ENCODE measurements around the gene ARF6.
"Not testable (repeated sequence)": the region's sequence is repeated elsewhere in the genome, so short reads cannot be mapped to it uniquely, and the experiment has no call there.

Gene ARF6

DNA sequence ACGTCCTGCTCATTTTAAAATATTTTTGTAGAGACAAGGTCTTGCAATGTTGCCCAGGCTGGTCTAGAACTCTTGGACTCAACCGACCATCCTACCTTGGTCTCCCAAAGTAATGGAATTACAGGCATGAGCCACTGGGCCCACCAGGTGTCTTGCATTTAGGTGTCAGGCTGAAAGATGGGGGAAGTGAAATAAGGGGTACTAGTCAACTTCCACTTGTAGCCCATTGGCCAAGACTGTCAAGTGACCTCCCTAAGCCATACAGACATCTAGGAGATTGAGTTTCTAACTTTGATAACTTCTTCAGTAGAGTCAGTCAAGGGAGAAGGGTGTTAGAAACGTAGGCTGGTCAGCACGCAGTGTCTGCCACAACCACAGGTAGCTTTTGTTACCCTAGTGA, 32.0 kb downstream of the ARF6 start:
- H3K9me3 ChIP-seq (ENCODE audit: low read depth, low read length): no peaks in the 10 kb centered on the region

DNA sequence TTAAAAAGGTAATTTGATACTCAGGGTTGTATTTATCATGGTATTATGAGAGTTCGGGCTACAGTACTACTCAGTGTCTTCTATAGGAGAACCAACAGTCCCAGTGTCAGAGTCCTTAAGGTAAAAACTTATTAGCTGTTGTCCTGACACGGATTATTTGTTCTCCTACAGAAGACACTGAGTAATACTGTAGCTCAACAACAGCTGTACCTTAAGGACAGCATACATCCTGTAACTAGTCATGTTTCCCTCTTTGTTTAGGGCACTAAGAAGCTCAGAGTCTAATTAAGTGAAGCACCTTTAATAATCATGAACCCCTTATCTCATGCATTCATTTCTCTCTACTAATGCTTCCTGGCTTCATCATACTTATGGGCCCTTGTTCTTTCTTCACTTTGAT, 33.9 kb downstream of the ARF6 start:
- TF ChIP-seq FOXP2 (optimal IDR thresholded peaks at IDR 0.05; ENCODE audit: control extremely low read depth, extremely low read length, insufficient read depth): no peak
- no peak for TF ChIP-seq EZH2 (IDR thresholded peaks at IDR 0.05)
- no peak for TF ChIP-seq POLR2AphosphoS5 (IDR thresholded peaks at IDR 0.05; ENCODE audit: borderline replicate concordance, low read depth, low read length)
- H3K36me3 ChIP-seq (ENCODE audit: insufficient read depth, low read length): no peaks in the 10 kb centered on the region
- H3K4me3 ChIP-seq: no peak overlapping the region
- no peak overlapping the region for H3K27ac ChIP-seq
- no peak for DNase-seq (ENCODE audit: low read depth, low spot score)
- H3K9ac ChIP-seq (ENCODE audit: insufficient read length): no peak overlapping the region
- no peaks in the 10 kb centered on the region for H3K9me3 ChIP-seq (ENCODE audit: low read depth, low read length)

More for the DNA sequence above, 32.0 kb downstream of the ARF6 start:
- TF ChIP-seq POLR2AphosphoS5 (IDR thresholded peaks at IDR 0.05; ENCODE audit: borderline replicate concordance, low read depth, low read length): no peak
- no peak for TF ChIP-seq EZH2 (IDR thresholded peaks at IDR 0.05)
- no peak for TF ChIP-seq FOXP2 (optimal IDR thresholded peaks at IDR 0.05; ENCODE audit: control extremely low read depth, extremely low read length, insufficient read depth)
- no peaks in the 10 kb centered on the region for H3K36me3 ChIP-seq (ENCODE audit: insufficient read depth, low read length)
- no peak overlapping the region for H3K9ac ChIP-seq (ENCODE audit: insufficient read length)
- no peak overlapping the region for H3K4me3 ChIP-seq
- DNase-seq (ENCODE audit: low read depth, low spot score): no peak
- no peak overlapping the region for H3K27ac ChIP-seq

DNA sequence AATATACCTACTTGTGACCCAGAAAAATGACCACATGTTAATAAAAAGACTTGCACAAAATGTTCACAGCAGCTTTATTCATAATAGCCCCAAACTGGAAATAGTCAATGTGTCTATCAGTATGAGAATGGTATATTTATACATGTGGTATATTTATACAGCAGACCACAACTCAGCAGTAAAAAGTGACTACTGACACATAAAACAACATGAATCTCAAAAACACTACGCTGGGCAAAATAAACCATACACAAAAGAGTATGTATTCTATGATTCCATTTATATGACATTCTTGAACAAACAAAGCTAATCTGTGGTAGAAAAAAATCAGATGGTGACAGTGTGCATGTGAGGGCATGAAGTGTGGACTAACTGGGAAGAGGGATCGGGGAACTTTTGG, 35.1 kb downstream of the ARF6 start:
- Histone ChIP-seq H3K9ac (ENCODE audit: insufficient read length) (no peak overlapping the region), H3K4me3 (no peak overlapping the region), H3K27ac (no peak overlapping the region), H3K36me3 (ENCODE audit: insufficient read depth, low read length) (no peaks in the 10 kb centered on the region), H3K9me3 (ENCODE audit: low read depth, low read length) (no peaks in the 10 kb centered on the region)
- DNase-seq (ENCODE audit: low read depth, low spot score): no peak
- no peak for TF ChIP-seq FOXP2 (optimal IDR thresholded peaks at IDR 0.05; ENCODE audit: control extremely low read depth, extremely low read length, insufficient read depth)
- TF ChIP-seq EZH2 (IDR thresholded peaks at IDR 0.05): no peak
- TF ChIP-seq POLR2AphosphoS5 (IDR thresholded peaks at IDR 0.05; ENCODE audit: borderline replicate concordance, low read depth, low read length): no peak

DNA sequence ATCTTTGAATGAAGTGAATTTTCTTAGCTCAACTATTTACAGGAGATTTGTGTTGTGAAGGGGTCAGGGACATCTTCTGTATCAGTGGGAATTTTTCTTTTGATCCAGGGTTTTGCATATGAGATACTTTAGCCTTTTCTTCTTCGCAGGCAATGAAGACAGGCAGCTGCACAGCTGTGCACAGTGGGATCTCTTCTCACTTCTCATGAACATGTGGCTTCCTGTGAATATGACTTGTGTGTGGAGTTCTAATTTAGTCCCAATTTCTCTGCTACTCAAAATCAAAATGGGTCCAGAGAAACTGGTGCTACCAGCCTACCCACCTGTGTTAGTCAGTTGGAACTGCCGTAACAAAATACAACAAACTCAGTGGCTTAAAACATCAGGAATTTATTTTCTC, 37.8 kb downstream of the ARF6 start:
- no peaks in the 10 kb centered on the region for H3K36me3 ChIP-seq (ENCODE audit: insufficient read depth, low read length)
- TF ChIP-seq POLR2AphosphoS5 (IDR thresholded peaks at IDR 0.05; ENCODE audit: borderline replicate concordance, low read depth, low read length) (no peak), EZH2 (IDR thresholded peaks at IDR 0.05) (no peak), FOXP2 (optimal IDR thresholded peaks at IDR 0.05; ENCODE audit: control extremely low read depth, extremely low read length, insufficient read depth) (no peak)
- no peak for DNase-seq (ENCODE audit: low read depth, low spot score)
- H3K27ac ChIP-seq: no peak overlapping the region
- H3K9me3 ChIP-seq (ENCODE audit: low read depth, low read length): no peaks in the 10 kb centered on the region
- no peak overlapping the region for H3K4me3 ChIP-seq
- no peak overlapping the region for H3K9ac ChIP-seq (ENCODE audit: insufficient read length)

DNA sequence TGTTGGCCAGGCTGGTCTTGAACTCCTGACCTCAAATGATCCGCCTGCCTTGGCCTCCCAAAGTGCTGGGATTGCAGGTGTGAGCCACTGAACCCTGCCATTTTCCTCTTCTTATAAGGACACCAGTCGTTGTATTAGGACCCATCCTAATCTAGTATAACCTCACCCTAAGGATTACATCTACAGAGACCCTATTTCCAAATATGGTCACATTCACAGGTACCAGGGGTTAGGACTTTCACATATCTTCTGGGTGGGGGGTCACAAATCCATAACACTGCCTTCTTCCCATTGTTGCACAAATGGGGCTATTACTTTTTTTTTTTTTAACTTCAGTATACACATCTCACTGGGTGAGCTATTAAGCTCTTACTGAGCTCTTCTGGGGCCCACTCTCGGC, 38.6 kb downstream of the ARF6 start:
- no peak for DNase-seq (ENCODE audit: low read depth, low spot score)
- TF ChIP-seq EZH2 (IDR thresholded peaks at IDR 0.05) (no peak), FOXP2 (optimal IDR thresholded peaks at IDR 0.05; ENCODE audit: control extremely low read depth, extremely low read length, insufficient read depth) (no peak), POLR2AphosphoS5 (IDR thresholded peaks at IDR 0.05; ENCODE audit: borderline replicate concordance, low read depth, low read length) (no peak)
- H3K9ac ChIP-seq (ENCODE audit: insufficient read length): no peak overlapping the region
- no peak overlapping the region for H3K4me3 ChIP-seq
- no peak overlapping the region for H3K27ac ChIP-seq
- no peaks in the 10 kb centered on the region for H3K36me3 ChIP-seq (ENCODE audit: insufficient read depth, low read length)
- no peaks in the 10 kb centered on the region for H3K9me3 ChIP-seq (ENCODE audit: low read depth, low read length)

DNA sequence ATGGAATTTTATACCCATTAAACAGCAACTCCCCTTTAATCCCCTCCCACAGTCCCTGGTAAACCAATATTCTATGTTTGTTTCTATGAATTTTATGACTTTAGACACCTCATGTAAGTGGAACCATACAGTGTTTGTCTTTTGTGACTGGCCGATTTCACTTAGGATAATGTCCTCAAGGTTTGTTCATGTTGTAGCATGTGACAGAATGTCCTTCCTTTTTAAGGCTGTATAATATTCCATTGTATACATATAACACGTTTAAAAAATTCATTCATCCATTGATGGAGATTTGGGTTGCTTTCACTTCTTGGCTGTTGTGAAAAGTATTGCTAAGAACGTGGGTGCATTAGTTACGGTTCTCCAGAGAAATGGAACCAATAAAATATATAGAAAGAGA, 40.2 kb downstream of the ARF6 start:
- no peaks in the 10 kb centered on the region for H3K9me3 ChIP-seq (ENCODE audit: low read depth, low read length)
- no peak overlapping the region for H3K9ac ChIP-seq (ENCODE audit: insufficient read length)
- H3K36me3 ChIP-seq (ENCODE audit: insufficient read depth, low read length): no peaks in the 10 kb centered on the region
- H3K4me3 ChIP-seq: no peak overlapping the region
- no peak for DNase-seq (ENCODE audit: low read depth, low spot score)
- H3K27ac ChIP-seq: no peak overlapping the region
- TF ChIP-seq EZH2 (IDR thresholded peaks at IDR 0.05) (no peak), POLR2AphosphoS5 (IDR thresholded peaks at IDR 0.05; ENCODE audit: borderline replicate concordance, low read depth, low read length) (no peak), FOXP2 (optimal IDR thresholded peaks at IDR 0.05; ENCODE audit: control extremely low read depth, extremely low read length, insufficient read depth) (no peak)

DNA sequence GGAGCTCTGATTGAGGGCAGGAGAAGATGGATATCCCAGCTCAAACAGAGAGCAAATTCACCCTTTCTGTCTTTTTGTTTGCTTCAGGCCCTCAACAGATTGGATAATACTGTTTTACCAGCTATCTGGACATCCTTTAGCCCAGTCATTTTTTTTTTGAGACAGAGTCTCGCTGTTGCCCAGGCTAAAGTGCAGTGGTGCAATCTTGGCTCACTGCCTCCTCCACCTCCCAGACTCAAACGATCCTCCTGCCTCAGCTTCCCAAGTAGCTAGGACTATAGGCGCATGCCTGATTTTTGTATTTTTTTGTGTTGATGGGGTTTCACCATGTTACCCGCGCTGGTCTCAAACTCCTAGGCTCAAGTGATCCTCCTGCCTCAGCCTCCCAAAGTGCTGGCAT, 40.8 kb downstream of the ARF6 start:
- H3K36me3 ChIP-seq (ENCODE audit: insufficient read depth, low read length): no peaks in the 10 kb centered on the region
- H3K9ac ChIP-seq (ENCODE audit: insufficient read length): no peak overlapping the region
- no peak for DNase-seq (ENCODE audit: low read depth, low spot score)
- TF ChIP-seq EZH2 (IDR thresholded peaks at IDR 0.05) (no peak), FOXP2 (optimal IDR thresholded peaks at IDR 0.05; ENCODE audit: control extremely low read depth, extremely low read length, insufficient read depth) (no peak), POLR2AphosphoS5 (IDR thresholded peaks at IDR 0.05; ENCODE audit: borderline replicate concordance, low read depth, low read length) (no peak)
- no peak overlapping the region for H3K4me3 ChIP-seq
- no peaks in the 10 kb centered on the region for H3K9me3 ChIP-seq (ENCODE audit: low read depth, low read length)
- peak overlapping the region; percentile 93; the same call in 1 of the 2 replicates for H3K27ac ChIP-seq

DNA sequence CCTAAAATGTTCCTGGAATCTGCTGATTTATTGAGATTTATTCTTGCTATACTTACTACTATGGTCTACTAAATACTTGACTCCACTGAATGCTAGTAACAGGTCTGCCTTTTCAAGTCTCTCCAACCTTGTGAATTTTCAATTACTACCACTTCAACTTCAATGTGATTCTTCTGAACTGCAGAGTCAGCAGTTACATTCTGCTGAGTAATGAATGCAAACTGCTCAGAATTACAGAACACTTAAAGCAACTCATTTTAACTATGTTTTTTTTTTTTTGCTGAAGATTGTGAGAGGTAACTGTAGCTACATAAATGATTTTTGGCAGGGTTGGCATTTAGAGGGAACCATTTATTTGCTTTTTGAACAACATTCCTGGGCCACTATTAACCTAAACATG, 41.8 kb downstream of the ARF6 start:
- TF ChIP-seq FOXP2 (optimal IDR thresholded peaks at IDR 0.05; ENCODE audit: control extremely low read depth, extremely low read length, insufficient read depth) (no peak), EZH2 (IDR thresholded peaks at IDR 0.05) (no peak), POLR2AphosphoS5 (IDR thresholded peaks at IDR 0.05; ENCODE audit: borderline replicate concordance, low read depth, low read length) (peak; percentile 61; the same call in 1 of the 2 replicates)
- Histone ChIP-seq H3K9ac (ENCODE audit: insufficient read length) (no peak overlapping the region), H3K27ac (peak overlapping the region; percentile 93)

DNA sequence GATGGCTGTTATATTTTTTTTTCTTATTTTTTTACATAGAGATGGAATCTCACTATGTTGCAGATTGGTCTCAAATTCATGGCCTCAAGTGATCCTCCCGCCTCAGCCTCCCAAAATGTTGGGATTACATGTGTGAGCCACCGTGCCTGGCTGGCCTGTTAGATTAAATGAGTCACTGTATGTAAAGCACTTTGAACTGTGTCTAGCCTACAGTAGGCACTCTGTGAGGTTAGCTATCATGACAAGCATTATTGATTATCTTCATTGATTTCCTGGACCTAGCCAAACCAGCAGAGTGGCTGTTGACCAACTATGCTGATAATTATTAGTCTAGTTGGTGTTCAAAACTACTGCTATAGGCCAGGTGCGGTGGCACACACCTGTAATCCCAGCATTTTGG, 42.6 kb downstream of the ARF6 start:
- Histone ChIP-seq H3K4me3 (no peak overlapping the region), H3K27ac (peak overlapping the region; percentile 93), H3K9ac (ENCODE audit: insufficient read length) (no peak overlapping the region), H3K9me3 (ENCODE audit: low read depth, low read length) (no peaks in the 10 kb centered on the region), H3K36me3 (ENCODE audit: insufficient read depth, low read length) (no peaks in the 10 kb centered on the region)
- TF ChIP-seq POLR2AphosphoS5 (IDR thresholded peaks at IDR 0.05; ENCODE audit: borderline replicate concordance, low read depth, low read length) (no peak), FOXP2 (optimal IDR thresholded peaks at IDR 0.05; ENCODE audit: control extremely low read depth, extremely low read length, insufficient read depth) (no peak), EZH2 (IDR thresholded peaks at IDR 0.05) (no peak)
- no peak for DNase-seq (ENCODE audit: low read depth, low spot score)

More for the DNA sequence above, 41.8 kb downstream of the ARF6 start:
- Histone ChIP-seq H3K36me3 (ENCODE audit: insufficient read depth, low read length) (no peaks in the 10 kb centered on the region), H3K4me3 (peak overlapping the region; percentile 49), H3K9me3 (ENCODE audit: low read depth, low read length) (no peaks in the 10 kb centered on the region)
- peak; percentile 92 for DNase-seq (ENCODE audit: low read depth, low spot score)

DNA sequence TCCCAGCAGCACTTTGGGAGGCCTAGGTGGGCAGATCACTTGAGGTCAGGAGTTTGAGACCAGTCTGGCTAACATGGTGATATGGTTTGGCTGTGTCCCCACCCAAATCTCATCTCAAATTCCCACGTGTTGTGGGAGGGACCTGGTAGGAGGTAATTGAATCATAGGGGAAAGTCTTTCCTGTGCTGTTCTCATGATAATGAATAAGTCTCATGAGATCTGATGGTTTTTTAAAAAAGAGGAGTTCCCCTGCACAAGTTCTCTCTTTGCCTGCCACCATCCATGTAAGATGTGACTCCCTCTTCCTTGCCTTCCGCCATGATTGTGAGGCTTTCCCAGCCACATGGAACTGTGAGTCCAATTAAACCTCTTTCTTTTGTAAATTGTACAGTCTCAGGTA, 43.4 kb downstream of the ARF6 start:
- not testable (repeated sequence) for H3K4me3 ChIP-seq; H3K36me3 ChIP-seq (ENCODE audit: insufficient read depth, low read length); DNase-seq (ENCODE audit: low read depth, low spot score); H3K9ac ChIP-seq (ENCODE audit: insufficient read length); H3K27ac ChIP-seq; H3K9me3 ChIP-seq (ENCODE audit: low read depth, low read length)

DNA sequence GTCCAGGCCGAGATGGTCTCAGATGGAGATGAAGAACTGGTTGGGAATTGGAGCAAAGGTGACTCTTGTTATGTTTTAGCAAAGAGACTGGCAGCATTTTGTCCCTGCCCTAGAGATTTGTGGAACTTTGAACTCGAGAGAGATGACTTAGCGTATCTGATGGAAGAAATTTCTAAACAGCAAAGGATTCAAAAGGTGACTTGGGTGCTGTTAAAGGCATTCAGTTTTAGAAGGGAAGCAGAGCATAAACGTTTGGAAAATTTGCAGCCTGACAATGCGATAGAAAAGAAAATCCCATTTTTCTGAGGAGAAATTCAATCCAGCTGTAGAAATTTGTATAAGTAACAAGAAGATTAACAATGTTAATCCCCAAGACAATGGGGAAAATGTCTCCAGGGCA, 44.0 kb downstream of the ARF6 start:
- DNase-seq (ENCODE audit: low read depth, low spot score); H3K9ac ChIP-seq (ENCODE audit: insufficient read length); H3K4me3 ChIP-seq; H3K36me3 ChIP-seq (ENCODE audit: insufficient read depth, low read length); H3K27ac ChIP-seq; H3K9me3 ChIP-seq (ENCODE audit: low read depth, low read length): not testable (repeated sequence)

DNA sequence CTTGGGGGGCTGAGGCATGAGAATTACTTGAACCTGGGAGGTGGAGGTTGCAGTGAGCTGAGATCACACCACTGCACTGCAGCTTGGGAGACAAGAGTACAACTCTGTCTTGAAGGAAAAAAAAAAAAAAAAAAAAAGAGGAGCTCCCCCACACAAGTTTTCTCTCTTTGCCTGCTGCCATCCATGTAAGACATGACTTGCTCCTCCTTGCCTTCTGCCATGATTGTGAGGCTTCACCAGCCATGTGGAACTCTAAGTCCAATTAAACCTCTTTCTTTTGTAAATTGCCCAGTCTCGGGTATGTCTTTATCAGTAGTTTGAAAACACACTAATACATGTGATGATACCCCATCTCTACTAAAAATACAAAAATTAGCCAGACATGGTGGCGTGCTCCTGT, 46.3 kb downstream of the ARF6 start:
- H3K9ac ChIP-seq (ENCODE audit: insufficient read length); H3K4me3 ChIP-seq; DNase-seq (ENCODE audit: low read depth, low spot score); H3K27ac ChIP-seq; H3K9me3 ChIP-seq (ENCODE audit: low read depth, low read length); H3K36me3 ChIP-seq (ENCODE audit: insufficient read depth, low read length): not testable (repeated sequence)
